HG03066 (cell line): ENCODE measurements around the gene CERS3.

Source experiments
- ATAC-seq: cut with Tn5 transposase; IDR thresholded peaks from one replicate; pipeline ENCODE4 v1.9.1; 2021; ENCODE audit warnings: low read depth; ENCODE audit not compliant: unreplicated experiment

CERS3 gene

DNA sequence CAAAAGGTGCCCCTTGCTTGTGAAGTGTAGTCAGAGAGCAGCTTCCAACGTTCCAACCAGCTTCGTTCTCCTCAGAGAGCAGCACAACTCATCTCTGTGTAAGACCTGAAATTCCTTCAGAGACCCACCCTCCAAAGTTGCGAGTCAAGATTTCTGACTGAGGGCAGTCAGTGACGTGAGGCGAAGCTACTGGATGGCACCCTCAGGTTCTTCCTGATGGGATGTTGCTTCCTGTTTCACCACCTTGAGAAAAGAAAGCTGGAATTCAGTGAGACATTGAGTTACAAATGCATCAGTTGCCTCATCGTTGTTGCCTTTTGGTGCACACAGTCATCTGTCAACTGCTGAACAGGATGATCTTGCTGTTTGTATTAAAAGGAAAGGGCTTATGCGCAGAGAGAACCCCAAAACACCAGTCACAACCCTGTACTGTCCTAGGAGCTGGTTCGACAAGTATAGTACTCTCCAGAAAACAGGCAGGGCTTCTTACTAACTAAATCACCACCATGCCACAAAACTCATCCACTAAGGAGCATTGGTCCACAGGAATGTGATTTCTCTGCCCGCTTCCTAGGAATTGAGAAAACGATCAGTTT lies at the start of gene CERS3:
Gene CERS3, minus strand, starts transcription at position 118 of the 596 bp plus-strand sequence. CDS start 27,101 bp downstream, outside the sequence.
- ATAC-seq: no peak

DNA sequence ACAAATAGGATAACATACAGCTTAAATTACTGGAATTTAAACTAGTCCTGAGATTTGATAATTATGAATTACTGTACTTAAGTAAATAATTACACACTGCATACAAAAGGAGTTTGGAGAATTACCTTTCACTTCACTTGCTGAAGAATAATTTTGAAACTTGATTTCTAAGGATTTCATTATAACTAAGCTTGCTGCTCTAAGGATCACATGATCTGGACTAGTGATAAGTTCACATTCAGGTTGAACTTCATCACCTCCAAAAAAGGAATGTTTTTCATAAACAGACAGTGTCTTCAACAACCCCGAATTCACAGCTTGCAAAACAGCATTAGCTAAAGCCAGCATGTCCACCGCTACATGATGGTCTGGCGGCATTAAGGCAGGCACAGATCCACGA lies 44.8 kb upstream of the CERS3 start:
- no peak for ATAC-seq

DNA sequence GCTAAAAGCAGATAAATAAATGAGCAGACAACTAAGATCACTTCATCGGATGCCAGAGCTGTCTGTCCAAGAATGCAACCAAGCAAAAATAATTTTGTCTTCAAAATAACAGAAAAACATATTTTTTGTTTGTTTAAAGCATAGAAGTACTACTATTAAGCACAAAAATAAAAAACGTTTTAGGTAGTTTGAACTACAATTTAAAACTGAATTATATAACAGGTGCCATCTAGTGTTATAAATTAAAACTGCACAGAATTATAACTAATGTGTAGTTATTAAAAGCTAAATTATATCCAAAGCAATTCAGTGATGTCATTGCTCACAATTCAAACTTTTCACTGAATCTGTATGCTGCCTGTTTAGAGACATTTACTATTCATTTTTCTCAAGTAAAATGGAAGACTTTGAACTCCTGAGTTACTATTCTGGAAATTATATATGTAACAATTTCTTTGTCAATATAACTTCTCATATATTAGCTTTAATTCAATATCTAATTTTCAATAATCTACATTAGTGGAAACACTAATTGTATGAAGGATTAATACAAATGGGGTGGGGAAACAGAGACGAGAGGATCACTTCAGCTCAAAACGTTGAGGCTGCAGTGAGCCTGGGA lies 43.7 kb upstream of the CERS3 start:
- ATAC-seq: no peak

DNA sequence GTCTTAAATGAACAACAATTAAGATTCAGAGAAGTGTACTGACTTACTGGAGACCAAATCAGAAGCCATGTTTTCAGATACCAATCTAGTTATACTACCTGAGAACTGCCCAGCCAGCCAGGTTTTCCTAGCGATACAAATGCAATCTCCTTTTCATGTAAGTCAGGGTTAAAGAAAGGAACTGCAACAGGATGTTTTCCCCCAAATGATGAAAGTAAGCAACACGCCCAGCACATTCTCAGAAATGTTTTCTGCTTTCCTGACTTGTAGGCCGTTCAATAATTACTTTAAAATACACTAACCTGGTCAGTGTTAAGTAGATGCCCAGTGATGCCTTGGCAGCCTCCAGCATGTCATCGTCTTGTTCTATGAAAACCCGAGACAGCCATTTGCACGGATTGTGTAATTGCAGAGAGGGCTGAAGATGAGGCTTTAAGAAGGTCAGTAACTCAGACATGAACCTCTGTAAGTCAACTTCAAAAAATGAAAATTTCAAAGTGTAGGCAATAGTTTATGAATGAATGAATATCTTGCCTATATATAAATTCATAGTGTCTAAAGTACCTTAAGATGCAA lies 42.9 kb upstream of the CERS3 start:
- ATAC-seq: no peak

DNA sequence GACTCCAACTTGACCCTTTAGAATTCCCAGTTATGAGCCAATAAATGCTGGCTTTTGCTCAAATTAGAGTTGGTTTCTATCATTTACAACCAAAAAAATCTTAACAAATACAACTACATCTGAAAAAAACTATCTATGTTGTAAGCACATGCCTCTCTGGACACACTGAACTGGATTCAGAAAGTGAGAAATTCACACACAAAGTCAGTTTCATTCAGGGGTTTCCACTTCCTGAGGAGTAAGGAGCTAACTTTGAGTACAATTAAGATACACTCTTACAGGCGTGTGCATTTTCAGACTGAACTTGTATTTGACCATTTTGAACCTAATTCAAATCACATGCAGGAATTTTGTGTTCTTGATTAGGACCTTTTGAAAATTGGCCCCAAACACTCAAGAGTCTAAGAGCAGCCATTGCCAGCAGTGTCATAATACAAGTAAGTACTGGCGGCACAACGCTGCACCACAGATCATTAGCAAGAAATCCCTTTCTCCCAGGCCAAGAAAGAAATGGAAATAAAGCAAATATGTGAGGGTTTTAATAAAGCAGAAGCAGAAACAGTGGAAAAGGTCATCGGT lies 42.1 kb upstream of the CERS3 start:
- ATAC-seq: peak; percentile 90

DNA sequence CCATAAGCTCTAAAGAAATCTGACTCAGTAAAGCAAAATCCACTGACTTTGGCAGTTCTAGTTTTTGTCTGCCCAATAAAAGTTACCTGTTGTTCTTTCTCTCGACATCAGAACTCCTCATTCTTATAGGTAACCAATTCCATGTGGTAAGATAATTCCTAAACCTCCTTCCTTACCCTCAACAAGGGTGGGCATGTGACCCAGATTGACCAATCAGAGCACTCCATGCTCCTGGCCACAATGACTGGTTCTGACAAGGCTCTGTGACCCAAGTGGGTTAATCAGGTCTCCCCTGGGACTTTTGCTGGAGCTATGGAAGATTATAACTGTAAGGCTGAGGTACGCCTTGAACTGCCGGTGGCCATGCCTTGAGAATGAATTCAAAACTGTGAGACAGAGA lies 41.5 kb upstream of the CERS3 start:
- no peak for ATAC-seq

DNA sequence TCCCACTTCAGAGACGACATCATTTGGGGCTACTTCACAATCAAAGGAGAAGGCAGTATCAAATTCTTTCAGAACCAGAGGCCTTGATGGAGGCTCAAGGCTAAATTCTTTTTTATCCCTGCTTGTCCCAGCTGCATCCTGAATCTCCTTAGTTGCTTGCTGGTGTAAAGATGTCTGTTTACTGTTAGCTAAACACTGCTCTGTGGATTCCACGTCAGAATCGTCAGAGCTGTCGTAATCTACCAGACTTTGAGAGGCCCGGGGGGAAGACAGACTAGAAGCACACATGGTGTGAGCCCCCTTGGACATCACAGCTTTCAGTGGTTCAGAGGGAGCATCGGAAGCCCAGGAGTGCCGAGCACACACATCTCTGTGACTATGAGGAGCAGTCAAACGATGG lies 40.6 kb upstream of the CERS3 start:
- ATAC-seq: no peak

DNA sequence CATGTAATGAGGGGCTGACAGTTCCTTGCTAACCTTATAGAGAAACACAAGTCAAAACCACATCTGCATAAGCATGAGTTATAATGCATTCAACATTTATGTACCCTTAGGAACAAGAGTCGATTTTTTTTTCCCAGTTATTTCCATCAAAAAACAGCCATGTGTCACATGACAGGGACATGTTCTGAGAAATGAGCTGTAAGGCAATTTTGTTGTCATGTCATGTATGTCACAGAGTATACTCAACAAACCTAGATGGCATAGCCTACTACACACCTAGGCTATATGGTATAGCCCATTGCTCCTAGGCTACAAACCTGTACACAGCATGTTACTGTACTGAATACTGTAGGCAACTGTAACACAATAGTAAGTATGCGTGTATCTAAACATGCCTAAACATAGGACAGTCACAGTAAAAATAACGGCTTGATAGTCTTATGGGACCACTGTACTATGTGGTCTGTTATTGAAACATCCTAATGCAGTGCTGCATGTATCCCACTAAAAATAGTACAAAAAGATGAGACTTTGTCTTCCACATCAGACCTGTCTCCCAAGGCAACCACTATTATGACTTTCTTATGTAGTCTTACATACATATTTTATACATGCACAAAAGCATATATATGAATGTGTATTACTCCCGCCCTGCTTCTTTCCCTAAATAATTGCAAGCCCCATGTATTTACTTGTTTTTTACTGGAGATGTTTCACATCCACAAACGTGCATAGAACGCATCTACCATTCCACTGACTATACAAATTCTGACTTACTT lies 38.3 kb upstream of the CERS3 start:
- ATAC-seq: no peak

DNA sequence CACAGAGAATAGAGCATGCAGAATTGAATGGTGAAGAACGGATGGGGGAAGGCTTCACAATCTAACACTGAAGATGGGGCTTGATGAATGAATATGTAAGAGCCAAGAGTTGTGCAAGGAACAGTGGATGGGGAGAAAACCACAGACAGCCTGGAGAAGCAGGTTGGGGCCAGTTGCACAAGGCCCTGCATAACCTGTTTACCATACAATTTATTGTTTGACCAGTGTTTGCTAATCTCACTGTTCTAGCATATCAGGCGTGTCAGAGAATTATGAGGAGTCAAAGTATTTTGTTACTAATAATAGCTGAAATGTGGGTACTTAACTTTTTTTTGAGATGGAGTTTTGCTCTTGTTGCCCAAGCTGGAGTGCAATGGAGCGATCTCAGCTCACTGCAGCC lies 36.8 kb upstream of the CERS3 start:
- no peak for ATAC-seq

DNA sequence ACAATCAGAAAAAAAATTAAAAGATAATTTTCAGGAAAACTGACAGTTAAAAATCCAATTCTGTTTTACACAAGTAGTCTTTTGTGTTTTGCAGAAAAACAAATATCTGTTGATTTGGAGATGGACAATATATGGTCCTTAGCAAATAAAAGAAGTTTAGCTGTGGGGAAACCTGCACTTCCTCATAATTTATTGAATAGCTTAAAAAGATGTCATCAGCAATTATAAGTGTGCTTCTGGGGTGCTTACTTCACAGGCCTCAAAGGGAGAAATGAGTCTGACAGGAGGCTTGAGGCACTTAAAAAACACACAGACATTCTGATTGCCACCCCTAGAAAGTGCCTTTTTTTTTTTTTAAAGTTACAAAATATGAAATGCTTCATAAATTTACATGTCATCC lies 31.6 kb upstream of the CERS3 start:
- no peak for ATAC-seq

DNA sequence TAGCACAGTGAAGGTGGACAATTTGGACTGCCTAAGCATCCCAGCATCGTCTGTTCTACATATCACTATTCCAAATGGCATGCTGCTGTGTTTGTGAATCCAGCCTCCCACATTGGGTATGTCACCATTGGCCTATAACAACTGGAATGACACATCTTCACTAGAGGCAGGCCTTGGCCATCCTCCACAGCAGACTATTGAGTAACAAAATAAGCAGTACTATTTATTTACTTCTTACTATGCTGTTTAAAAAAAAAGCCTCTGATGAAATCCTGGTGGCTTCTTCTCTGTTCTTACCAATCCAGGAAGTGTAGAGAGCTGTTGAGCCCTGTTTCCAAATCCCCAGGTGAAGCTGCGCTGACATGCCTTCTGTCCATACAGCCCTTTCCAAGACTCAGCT lies 30.6 kb upstream of the CERS3 start:
- no peak for ATAC-seq

DNA sequence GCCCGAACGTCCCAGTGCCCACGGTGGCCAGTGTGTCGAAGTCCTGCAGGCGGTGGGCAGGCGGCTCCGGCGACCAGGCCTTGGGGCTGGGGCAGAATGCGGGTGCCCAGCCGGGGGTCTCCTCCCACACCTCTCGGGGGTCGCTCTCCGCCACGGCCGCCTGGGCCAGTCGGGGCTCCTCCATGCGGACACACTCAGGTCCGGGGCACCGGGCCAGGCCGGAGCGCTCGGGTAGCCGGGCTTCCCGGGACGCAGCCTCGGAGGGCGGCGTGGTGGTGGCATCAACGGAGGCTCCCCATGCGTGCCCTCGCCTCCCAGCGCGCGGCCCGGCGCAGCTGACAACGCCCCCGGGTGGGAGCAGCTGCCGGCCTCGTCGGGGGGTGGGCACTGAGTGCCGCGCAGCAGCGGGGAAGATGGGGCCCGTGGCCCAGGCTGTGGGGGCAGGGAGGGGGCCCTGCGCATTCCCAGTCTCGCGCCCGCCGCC lies 30.1 kb upstream of the CERS3 start:
- ATAC-seq: no peak

DNA sequence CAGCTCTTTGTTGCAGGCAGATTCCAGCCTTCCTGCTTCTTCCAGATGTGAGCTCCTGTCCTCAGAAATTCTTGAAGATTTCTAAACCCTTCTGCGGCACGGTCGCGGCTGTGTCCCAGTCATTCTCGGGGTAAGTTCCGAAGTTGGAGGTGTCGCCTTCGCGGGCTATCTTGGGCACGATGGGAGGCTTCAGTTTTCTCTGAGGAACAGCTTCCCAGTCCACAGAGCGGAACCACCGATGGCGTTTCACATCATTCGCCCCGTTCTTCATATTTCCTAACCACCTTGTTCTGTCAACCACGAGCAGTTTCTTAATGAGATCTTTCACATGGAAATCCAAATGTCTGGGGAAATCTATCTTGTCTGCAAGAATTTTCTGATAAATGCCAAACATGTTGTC lies 24.7 kb upstream of the CERS3 start:
- ATAC-seq: no peak

DNA sequence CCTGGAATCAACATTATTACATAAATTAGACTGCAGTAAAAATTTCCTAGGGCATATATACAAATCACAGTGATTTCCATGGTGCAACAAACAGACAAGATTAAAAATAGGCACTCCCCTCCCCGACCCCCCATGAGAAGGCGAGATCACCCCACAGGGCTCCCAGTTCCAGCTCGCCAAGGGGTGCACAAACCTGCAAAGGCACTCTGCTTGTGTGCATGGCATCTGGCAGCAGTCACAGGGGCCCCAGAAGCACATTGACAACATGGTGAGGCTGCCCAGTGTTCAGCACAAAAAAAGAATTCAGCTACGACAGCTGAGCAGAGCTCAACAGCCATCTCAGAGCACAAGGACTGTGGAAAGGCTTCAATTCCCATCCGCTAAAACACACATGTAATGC lies 19.2 kb upstream of the CERS3 start:
- no peak for ATAC-seq

DNA sequence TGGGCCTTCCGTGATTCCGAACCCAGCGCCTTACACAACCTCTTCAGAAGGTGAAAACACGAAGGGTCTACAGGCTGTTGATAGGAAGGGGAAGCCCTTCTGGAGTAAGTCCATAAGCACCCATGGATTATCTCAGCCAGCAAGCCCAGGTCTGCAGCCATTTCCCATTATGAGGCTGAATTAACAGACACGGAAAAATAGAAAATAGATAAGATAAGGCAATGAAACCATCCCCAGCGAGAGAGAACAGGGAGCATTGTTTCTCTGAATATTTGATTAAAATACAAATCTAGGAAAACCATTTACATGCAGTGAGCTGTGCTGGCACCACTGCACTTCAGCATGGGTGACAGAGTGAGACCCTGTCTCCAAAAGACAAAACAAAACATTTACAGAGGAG lies 16.2 kb upstream of the CERS3 start:
- ATAC-seq: no peak

DNA sequence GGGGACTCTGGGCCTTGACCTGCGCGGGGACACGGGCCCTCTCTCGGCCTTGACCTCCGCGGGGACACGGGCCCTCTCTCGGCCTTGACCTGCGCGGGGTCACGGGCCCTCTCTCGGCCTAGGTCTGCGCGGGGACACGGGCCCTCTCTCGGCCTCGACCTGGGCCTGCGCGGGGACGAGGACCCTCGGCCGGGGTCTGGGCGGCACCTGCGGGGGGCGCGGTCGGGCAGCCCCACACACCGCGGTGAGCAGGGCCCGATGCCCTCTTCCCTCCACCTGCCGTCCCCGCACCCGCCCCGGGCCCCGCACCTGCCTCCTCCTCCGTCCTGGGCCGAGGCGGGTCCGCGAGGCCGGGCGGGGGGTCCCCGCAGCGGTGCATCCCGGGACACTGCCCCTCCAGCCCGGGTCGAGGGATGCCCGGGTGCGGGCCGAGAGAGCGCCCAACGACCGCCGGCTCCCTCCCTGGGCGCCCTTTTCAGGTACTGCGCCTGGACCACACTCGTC lies 15.6 kb upstream of the CERS3 start:
- no peak for ATAC-seq

DNA sequence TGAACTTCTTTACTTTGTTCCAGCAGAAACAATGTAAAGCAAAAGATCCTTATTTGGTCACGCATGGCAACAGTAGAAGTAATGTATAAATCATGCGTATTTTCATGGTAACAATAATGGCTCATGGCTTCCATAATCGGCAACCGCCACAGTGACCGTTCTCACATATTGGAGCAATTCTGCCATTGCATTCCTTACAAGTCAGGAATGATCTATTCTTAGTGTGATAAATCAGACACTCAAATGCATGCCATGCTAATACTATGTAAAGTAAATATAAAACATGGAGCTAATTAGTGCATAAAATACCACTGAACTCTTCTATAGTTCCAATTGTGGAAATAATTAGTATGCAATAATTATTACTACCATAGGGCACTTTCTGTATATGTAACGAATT lies 13.5 kb upstream of the CERS3 start:
- ATAC-seq: no peak

DNA sequence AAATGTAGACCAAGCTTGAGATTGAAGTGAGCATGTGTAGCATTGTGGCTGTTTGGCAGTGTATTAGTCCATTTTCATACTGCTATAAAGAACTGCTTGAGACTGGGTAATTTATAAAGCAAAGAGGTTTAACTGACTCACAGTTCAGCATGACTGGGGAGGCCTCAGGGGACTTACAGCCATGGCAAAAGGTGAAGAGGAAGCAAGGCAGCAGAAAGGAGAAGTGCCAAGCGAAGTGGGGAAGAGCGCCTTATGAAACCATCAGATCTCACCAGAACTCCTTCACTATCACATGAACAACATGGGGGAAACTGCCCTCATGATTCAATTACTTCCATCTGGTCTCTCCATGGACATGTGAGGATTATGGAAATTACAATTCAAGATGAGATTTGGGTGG lies 8.6 kb upstream of the CERS3 start:
- peak; percentile 54 for ATAC-seq

DNA sequence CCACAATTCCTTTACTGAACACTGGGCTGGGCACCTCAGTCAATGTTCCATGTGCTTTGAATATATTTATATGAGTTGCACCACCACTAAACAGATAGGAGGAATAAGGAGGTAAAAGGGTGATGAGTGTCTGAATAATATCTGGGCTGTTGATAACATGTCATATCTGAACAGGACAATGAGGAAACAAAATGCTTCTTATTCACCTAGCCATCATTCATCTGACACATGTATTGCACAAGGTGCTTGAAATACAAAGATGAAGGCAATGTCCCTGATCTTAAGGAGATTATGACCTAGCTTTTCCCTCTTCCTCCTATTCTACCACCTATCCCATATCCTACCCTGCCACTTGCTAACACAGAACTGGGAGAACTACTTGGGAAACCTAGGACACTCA lies 8.0 kb upstream of the CERS3 start:
- no peak for ATAC-seq

DNA sequence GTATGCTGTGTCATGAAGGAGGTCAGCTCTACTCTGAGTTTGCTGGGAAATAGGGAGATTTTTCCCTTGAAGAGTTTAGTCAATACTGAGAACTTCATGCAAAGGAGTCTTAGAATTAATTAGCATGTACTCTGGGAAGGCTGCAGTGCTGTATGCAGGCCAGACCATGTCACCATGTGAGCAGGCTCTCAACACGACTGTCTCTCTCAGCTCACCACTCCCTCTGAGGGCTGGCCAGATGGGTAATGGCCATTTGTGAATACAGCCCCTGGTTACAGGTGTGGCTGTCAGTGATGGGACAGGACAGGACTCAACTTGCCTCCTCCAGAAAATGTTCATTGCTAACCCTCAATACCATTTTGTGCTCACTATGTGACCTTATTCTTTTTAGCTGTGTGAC lies 5.1 kb upstream of the CERS3 start:
- no peak for ATAC-seq

DNA sequence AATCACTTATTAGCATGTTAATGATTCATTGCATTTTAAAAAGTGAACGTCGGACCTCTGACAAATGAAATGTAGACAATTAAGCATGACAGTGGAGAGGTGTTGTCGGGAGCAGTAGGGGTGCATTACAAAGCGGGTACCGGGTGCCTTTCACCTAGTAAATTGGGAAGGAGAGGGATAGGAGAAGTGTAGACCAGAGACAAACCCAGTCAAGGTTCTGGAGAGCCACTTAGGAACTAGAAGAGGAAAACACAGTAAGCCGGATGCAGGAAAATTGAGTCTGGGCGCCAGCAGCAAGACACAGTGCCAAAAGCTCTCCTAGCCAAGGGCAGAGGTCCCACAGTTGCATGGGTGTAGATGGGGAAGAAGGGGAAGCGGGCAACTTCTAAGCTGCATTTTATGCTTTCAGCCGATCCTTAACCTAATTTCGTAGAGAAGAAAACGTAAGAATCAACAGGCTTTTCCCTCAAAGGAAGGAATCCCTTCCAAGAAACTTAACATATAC lies 3.1 kb upstream of the CERS3 start:
- no peak for ATAC-seq
